Measurements from ENCODE around the gene PROCA1. TPM values are rescaled to one million over a fixed set of nuclear protein-coding genes. Genes with fewer than 3 reads are reported as not detected.

PROCA1 gene
- total RNA-seq, 1 experiment from 2014 or later, result 4.9 TPM

DNA sequence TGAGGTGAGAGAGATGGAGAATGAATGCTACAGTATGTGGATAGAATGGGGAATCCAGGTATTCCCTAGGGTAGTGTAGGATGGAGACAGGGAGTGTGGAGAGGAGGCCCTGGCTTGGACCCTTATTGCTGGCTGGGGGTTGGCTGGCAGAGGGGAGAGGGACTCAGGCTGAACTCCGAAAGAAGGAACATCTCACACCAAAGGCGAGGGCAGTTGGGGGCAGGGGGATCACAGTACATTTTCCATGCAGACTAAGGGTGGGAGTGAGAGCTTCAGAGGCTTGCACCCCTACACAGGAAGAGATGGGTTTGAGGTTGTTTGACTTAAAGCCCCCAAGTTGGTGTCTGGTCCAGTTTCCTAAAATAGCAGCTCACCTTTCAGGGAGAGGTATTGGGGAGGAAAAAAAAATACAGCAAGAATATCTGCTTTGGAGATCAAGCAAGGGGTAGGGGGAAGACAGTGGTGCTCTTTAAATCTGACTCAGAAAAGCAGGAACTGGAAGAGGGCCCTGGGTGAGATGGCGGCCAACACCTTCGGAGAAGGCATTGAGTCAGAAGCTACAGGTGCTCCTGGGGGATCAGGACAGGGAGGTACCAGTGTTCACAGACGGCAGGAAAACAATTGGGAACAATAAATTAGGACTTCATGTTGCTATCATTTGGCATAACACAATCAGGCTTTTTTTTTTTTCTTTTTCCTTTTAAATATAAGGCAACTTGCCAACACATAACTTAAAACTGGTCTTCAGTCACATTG is 44.5 kb upstream of the PROCA1 start:
- in situ Hi-C loops (cut with HindIII; ENCODE audit: low pct_unique_long_range_greater_than_20kb, low sequenced_read_pairs), result no loop called here
- Histone ChIP-seq H3K4me3 (ENCODE audit: low read depth in 2 of 2, low read length in 2 of 2) (no peak overlapping the region), H3K36me3 (ENCODE audit: control insufficient read depth, insufficient read depth, low read length) (no peaks in the 10 kb centered on the region; the same call in 1 of the 2 replicates), H3K27me3 (ENCODE audit: control insufficient read depth, insufficient read depth, low read length) (no peaks in the 10 kb centered on the region), H3K4me1 (ENCODE audit: control insufficient read depth, insufficient read depth, low read length) (peaks cover 8% of the 10 kb centered on the region), H3K9me3 (ENCODE audit: control insufficient read depth, insufficient read depth, low read depth, low read length) (no peaks in the 10 kb centered on the region), H3K27ac (ENCODE audit: low read length) (no peak overlapping the region)
- intact Hi-C loops (cut with micrococcal nuclease; ENCODE audit: unreplicated experiment), result no loop called here
- TF ChIP-seq, protein P1, sequence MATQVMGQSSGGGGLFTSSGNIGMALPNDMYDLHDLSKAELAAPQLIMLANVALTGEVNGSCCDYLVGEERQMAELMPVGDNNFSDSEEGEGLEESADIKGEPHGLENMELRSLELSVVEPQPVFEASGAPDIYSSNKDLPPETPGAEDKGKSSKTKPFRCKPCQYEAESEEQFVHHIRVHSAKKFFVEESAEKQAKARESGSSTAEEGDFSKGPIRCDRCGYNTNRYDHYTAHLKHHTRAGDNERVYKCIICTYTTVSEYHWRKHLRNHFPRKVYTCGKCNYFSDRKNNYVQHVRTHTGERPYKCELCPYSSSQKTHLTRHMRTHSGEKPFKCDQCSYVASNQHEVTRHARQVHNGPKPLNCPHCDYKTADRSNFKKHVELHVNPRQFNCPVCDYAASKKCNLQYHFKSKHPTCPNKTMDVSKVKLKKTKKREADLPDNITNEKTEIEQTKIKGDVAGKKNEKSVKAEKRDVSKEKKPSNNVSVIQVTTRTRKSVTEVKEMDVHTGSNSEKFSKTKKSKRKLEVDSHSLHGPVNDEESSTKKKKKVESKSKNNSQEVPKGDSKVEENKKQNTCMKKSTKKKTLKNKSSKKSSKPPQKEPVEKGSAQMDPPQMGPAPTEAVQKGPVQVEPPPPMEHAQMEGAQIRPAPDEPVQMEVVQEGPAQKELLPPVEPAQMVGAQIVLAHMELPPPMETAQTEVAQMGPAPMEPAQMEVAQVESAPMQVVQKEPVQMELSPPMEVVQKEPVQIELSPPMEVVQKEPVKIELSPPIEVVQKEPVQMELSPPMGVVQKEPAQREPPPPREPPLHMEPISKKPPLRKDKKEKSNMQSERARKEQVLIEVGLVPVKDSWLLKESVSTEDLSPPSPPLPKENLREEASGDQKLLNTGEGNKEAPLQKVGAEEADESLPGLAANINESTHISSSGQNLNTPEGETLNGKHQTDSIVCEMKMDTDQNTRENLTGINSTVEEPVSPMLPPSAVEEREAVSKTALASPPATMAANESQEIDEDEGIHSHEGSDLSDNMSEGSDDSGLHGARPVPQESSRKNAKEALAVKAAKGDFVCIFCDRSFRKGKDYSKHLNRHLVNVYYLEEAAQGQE (IDR thresholded peaks at IDR 0.05; ENCODE audit: insufficient read depth in 1 of 2, low read depth in 2 of 2, low read length in 1 of 2), result no peak
- TF ChIP-seq, protein P2, sequence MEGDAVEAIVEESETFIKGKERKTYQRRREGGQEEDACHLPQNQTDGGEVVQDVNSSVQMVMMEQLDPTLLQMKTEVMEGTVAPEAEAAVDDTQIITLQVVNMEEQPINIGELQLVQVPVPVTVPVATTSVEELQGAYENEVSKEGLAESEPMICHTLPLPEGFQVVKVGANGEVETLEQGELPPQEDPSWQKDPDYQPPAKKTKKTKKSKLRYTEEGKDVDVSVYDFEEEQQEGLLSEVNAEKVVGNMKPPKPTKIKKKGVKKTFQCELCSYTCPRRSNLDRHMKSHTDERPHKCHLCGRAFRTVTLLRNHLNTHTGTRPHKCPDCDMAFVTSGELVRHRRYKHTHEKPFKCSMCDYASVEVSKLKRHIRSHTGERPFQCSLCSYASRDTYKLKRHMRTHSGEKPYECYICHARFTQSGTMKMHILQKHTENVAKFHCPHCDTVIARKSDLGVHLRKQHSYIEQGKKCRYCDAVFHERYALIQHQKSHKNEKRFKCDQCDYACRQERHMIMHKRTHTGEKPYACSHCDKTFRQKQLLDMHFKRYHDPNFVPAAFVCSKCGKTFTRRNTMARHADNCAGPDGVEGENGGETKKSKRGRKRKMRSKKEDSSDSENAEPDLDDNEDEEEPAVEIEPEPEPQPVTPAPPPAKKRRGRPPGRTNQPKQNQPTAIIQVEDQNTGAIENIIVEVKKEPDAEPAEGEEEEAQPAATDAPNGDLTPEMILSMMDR (IDR thresholded peaks at IDR 0.05), result no peak
- TF ChIP-seq POLR2AphosphoS5 (IDR thresholded peaks at IDR 0.05; ENCODE audit: low read depth, low read length), result no peak
- TF ChIP-seq TCF7L2 (IDR thresholded peaks at IDR 0.05; ENCODE audit: low read depth, low read length), result no peak
- no peak for TF ChIP-seq SIN3A (IDR thresholded peaks at IDR 0.05; ENCODE audit: borderline replicate concordance, insufficient read depth, low read depth, low read length)
- DNase-seq (ENCODE audit: low read depth, low spot score) (no peak), ATAC-seq (no peak)
- no TSS peak for BruUV-seq (replicated peaks)
- ChIA-PET CTCF (interaction anchor here (0.6 kb wide), 1 partner anchor 29 kb away, joined by 7 read pairs; no protein-coding TSS in a partner anchor), POLR2A (no interaction called here)

DNA sequence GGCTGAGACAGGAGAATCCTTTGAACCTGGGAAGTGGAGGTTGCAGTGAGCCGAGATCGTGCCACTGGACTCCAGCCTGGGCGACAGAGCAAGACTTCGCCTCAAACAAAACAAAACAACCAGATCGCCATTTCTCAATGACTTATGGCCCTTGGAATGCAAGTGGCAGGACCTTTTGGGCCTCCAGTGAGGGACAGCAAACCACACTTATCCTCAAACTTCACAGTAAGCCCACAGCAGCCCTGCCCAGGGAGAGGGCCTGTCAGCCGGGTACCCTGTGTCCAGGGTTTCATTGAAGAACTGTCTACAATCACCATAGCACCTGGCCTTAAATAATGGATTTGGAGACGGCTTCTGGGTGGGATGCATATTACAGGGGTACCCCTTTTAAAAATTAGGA is 43.8 kb upstream of the PROCA1 start:
- no peak for TF ChIP-seq POLR2AphosphoS5 (IDR thresholded peaks at IDR 0.05; ENCODE audit: low read depth, low read length)
- TF ChIP-seq, protein P2 (IDR thresholded peaks at IDR 0.05), result no peak
- TF ChIP-seq, protein P1 (IDR thresholded peaks at IDR 0.05; ENCODE audit: insufficient read depth in 1 of 2, low read depth in 2 of 2, low read length in 1 of 2), result no peak
- no peak for TF ChIP-seq TCF7L2 (IDR thresholded peaks at IDR 0.05; ENCODE audit: low read depth, low read length)
- no peak for TF ChIP-seq SIN3A (IDR thresholded peaks at IDR 0.05; ENCODE audit: borderline replicate concordance, insufficient read depth, low read depth, low read length)
- no peak for ATAC-seq
- peaks cover 3% of the 10 kb centered on the region for H3K4me1 ChIP-seq (ENCODE audit: control insufficient read depth, insufficient read depth, low read length)
- in situ Hi-C loops (cut with HindIII; ENCODE audit: low pct_unique_long_range_greater_than_20kb, low sequenced_read_pairs) (no loop called here), intact Hi-C loops (cut with micrococcal nuclease; ENCODE audit: unreplicated experiment) (no loop called here)
- H3K36me3 ChIP-seq (ENCODE audit: control insufficient read depth, insufficient read depth, low read length), result no peaks in the 10 kb centered on the region; the same call in 1 of the 2 replicates
- DNase-seq (ENCODE audit: low read depth, low spot score), result no peak
- H3K27ac ChIP-seq (ENCODE audit: low read length), result no peak overlapping the region
- ChIA-PET CTCF (no interaction called here), POLR2A (no interaction called here)
- H3K9me3 ChIP-seq (ENCODE audit: control insufficient read depth, insufficient read depth, low read depth, low read length), result no peaks in the 10 kb centered on the region
- H3K27me3 ChIP-seq (ENCODE audit: control insufficient read depth, insufficient read depth, low read length), result no peaks in the 10 kb centered on the region
- BruUV-seq (replicated peaks), result no TSS peak
- H3K4me3 ChIP-seq (ENCODE audit: low read depth in 2 of 2, low read length in 2 of 2), result no peak overlapping the region
